ENCODE results near the gene TMEM63A.
"Not testable (repeated sequence)": the region's sequence is repeated elsewhere in the genome, so short reads cannot be mapped to it uniquely, and the experiment has no call there.

The TMEM63A gene

GRCh38 chr1:225825078-225825477 is 57.1 kb downstream of the TMEM63A start:
- Mint-ChIP-seq H3K36me3 (no peaks in the 10 kb centered on the region), H3K27me3 (peaks cover 2% of the 10 kb centered on the region), H3K27ac (no peak overlapping the region), H3K9me3 (no peaks in the 10 kb centered on the region), H3K4me1 (no peaks in the 10 kb centered on the region), H3K4me3 (no peak overlapping the region)
- no peak for ATAC-seq (ENCODE audit: low read depth)
- no peak for DNase-seq (ENCODE audit: low spot score in 2 of 2)

- no peak overlapping the region for H3K4me3 Mint-ChIP-seq
- ATAC-seq (ENCODE audit: low read depth) (no peak), DNase-seq (ENCODE audit: low spot score in 2 of 2) (no peak)
- H3K36me3 Mint-ChIP-seq = no peaks in the 10 kb centered on the region
- no peaks in the 10 kb centered on the region for H3K9me3 Mint-ChIP-seq
- peaks cover 2% of the 10 kb centered on the region for H3K27me3 Mint-ChIP-seq
- H3K4me1 Mint-ChIP-seq = no peaks in the 10 kb centered on the region
- H3K27ac Mint-ChIP-seq = no peak overlapping the region
These were observed 57.6 kb downstream of the TMEM63A start for GRCh38 chr1:225824533-225824941.

DNA sequence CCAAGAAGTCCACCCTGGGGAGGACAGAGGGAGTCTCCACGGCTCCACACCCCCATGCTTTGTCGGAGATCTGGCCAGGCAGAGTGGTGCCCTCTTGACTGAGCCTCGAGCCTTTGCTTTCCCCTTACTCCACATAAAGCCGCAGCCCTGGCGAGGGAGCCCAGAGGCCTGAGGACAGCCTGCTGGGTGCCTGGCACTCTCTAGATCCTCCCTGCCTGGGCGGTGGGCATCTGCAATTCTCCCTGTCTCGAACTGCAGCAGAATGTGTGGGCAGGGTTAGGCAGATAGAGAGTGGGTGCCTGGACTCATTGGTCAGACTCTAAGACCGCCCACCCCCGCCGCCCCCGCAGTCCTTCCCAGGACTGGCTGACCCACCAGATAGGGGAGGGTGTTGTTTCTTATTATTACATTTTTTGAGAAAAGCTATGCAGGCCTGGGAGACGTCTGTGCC is 58.3 kb downstream of the TMEM63A start:
- H3K4me3 Mint-ChIP-seq = no peak overlapping the region
- no peaks in the 10 kb centered on the region for H3K36me3 Mint-ChIP-seq
- no peaks in the 10 kb centered on the region for H3K4me1 Mint-ChIP-seq
- H3K27ac Mint-ChIP-seq = no peak overlapping the region
- ATAC-seq (ENCODE audit: low read depth) (no peak), DNase-seq (ENCODE audit: low spot score in 2 of 2) (no peak)
- peaks cover 2% of the 10 kb centered on the region for H3K27me3 Mint-ChIP-seq
- no peaks in the 10 kb centered on the region for H3K9me3 Mint-ChIP-seq

DNA sequence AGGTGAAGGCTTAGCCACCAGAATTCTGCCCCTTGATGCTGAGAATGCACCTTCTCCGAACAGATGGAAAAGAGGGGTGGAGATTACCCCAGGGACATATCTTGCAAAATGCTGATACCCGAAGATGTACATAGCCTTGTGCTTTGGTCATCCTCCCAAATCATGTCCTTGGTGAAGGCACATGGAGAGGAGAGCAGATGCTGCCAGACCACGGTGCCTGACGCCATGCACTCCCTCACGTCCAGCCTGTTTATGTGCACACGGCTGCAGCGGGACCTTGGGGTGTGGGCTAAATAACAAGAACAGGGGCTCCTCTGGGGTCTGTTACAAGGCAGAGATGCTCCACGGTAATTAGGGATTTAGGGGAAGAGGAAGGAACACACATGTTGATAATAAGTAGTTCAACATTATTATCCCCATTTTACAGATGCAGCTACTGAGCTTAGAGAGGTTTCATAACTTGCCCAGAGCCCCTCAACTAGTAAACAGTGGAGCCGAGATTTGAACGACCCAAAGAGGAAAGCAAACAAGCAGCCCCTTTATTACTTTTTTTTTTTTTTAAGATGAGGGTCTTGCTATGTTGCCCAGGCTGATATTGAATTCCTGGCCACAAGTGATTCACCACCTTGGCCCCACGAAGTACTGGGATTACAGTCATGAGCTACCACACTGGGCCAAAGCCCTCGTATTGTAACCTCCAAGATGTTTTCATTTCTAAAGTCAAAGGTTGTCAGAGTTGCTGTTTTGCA is 59.4 kb downstream of the TMEM63A start:
- no peak overlapping the region for H3K27ac Mint-ChIP-seq
- no peaks in the 10 kb centered on the region for H3K36me3 Mint-ChIP-seq
- no peaks in the 10 kb centered on the region for H3K4me1 Mint-ChIP-seq
- H3K27me3 Mint-ChIP-seq = peaks cover 2% of the 10 kb centered on the region
- H3K9me3 Mint-ChIP-seq = no peaks in the 10 kb centered on the region
- H3K4me3 Mint-ChIP-seq = no peak overlapping the region
- no peak for ATAC-seq (ENCODE audit: low read depth)
- no peak for DNase-seq (ENCODE audit: low spot score in 2 of 2)

GRCh38 chr1:225820522-225821120 is 61.6 kb downstream of the TMEM63A start:
- DNase-seq (ENCODE audit: low spot score in 2 of 2) = no peak
- peaks cover 2% of the 10 kb centered on the region for H3K27me3 Mint-ChIP-seq
- no peak for ATAC-seq (ENCODE audit: low read depth)
- H3K4me3 Mint-ChIP-seq = no peak overlapping the region
- H3K27ac Mint-ChIP-seq = no peak overlapping the region
- H3K36me3 Mint-ChIP-seq = no peaks in the 10 kb centered on the region
- no peaks in the 10 kb centered on the region for H3K4me1 Mint-ChIP-seq
- no peaks in the 10 kb centered on the region for H3K9me3 Mint-ChIP-seq

- Mint-ChIP-seq H3K27me3 (no peaks in the 10 kb centered on the region), H3K9me3 (no peaks in the 10 kb centered on the region), H3K27ac (no peak overlapping the region), H3K4me1 (no peaks in the 10 kb centered on the region), H3K36me3 (no peaks in the 10 kb centered on the region), H3K4me3 (no peak overlapping the region)
- ATAC-seq (ENCODE audit: low read depth) (no peak), DNase-seq (ENCODE audit: low spot score in 2 of 2) (no peak)
These were observed 62.6 kb downstream of the TMEM63A start for GRCh38 chr1:225819346-225820192.

DNA sequence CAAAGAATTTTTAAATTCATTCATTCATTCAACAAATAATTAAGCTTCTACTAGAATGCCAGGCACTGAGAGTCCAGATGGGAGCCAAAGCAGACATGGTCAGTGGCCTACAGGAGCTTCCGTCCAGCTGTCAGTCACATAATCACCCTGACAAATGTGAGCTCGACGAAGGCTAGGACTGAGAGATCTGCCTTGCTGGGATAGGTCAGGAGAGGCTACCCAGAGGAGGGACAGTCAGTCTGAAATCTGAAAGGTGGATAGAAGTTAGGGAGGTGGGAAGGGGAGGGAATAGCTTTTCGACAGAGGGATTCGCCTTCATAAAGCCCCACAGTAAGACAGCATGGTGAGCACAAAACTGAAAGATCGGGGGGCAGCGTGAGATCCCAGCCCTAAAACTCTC is 64.0 kb downstream of the TMEM63A start:
- Mint-ChIP-seq H3K27me3 (no peaks in the 10 kb centered on the region), H3K36me3 (no peaks in the 10 kb centered on the region), H3K4me1 (no peaks in the 10 kb centered on the region), H3K9me3 (no peaks in the 10 kb centered on the region), H3K27ac (no peak overlapping the region), H3K4me3 (no peak overlapping the region)
- ATAC-seq (ENCODE audit: low read depth) (no peak), DNase-seq (ENCODE audit: low spot score in 2 of 2) (no peak)

DNA sequence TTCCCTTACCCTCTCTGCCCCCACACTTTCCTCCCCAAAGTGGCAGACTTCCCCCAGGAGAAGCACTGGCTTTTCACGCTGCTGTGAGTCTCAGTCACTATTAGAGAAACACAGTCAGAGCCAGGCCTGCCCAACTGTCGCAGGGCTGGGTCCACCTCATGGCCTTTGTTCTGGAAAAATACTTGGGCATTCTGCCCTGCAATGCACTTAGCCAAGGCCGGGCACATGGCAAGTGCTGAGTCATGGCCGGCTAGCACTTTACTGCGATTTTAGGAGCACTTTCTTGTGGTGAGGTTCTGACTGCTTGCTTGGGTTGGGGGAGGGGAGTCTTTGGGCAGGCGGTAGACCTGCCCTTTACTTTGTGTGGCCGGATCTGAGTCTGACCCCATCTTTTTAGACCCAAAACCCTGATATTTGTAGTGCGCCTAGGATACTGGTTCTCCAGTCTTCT is 64.5 kb downstream of the TMEM63A start:
- H3K4me1 Mint-ChIP-seq = peaks cover 3% of the 10 kb centered on the region
- no peak overlapping the region for H3K4me3 Mint-ChIP-seq
- DNase-seq (ENCODE audit: low spot score in 2 of 2) = no peak
- no peak for ATAC-seq (ENCODE audit: low read depth)
- H3K27me3 Mint-ChIP-seq = no peaks in the 10 kb centered on the region
- no peaks in the 10 kb centered on the region for H3K36me3 Mint-ChIP-seq
- no peak overlapping the region for H3K27ac Mint-ChIP-seq
- H3K9me3 Mint-ChIP-seq = no peaks in the 10 kb centered on the region

- no peaks in the 10 kb centered on the region for H3K36me3 Mint-ChIP-seq
These were observed 65.3 kb downstream of the TMEM63A start for GRCh38 chr1:225816643-225817538.

GRCh38 chr1:225815526-225816178 is 66.5 kb downstream of the TMEM63A start:
- Mint-ChIP-seq H3K4me3 (no peak overlapping the region), H3K36me3 (no peaks in the 10 kb centered on the region), H3K27me3 (no peaks in the 10 kb centered on the region), H3K27ac (no peak overlapping the region), H3K9me3 (no peaks in the 10 kb centered on the region), H3K4me1 (peaks cover 6% of the 10 kb centered on the region)
- DNase-seq (ENCODE audit: low spot score in 2 of 2) (no peak), ATAC-seq (ENCODE audit: low read depth) (no peak)

More at GRCh38 chr1:225816643-225817538, 65.3 kb downstream of the TMEM63A start:
- no peak for DNase-seq (ENCODE audit: low spot score in 2 of 2)
- ATAC-seq (ENCODE audit: low read depth) = no peak
- H3K27me3 Mint-ChIP-seq = no peaks in the 10 kb centered on the region
- H3K27ac Mint-ChIP-seq = no peak overlapping the region
- no peak overlapping the region for H3K4me3 Mint-ChIP-seq
- H3K9me3 Mint-ChIP-seq = no peaks in the 10 kb centered on the region
- peaks cover 3% of the 10 kb centered on the region for H3K4me1 Mint-ChIP-seq

DNA sequence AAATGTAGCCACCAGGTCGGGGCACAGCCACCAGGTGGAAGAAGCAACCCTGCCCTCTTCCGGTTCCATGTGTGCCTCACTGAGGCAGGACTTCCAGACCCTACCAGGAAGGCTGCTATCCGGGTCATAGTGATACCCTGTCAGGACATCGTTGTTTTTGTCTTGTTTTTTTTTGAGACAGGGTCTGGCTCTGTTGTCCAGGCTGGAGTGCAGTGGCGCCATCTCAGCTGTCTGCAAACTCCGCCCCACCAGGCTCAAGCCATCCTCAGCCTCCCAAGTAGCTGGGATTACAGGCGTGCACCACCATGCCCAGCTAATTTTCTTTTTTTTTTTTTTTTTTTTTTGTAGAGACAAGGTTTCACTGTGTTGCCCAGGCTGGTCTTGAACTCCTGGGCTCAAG is 67.1 kb downstream of the TMEM63A start:
- ATAC-seq (ENCODE audit: low read depth); H3K27me3 Mint-ChIP-seq; H3K27ac Mint-ChIP-seq; H3K9me3 Mint-ChIP-seq; H3K36me3 Mint-ChIP-seq; H3K4me3 Mint-ChIP-seq; DNase-seq (ENCODE audit: low spot score in 2 of 2): not testable (repeated sequence)
- H3K4me1 Mint-ChIP-seq = peaks cover 10% of the 10 kb centered on the region

DNA sequence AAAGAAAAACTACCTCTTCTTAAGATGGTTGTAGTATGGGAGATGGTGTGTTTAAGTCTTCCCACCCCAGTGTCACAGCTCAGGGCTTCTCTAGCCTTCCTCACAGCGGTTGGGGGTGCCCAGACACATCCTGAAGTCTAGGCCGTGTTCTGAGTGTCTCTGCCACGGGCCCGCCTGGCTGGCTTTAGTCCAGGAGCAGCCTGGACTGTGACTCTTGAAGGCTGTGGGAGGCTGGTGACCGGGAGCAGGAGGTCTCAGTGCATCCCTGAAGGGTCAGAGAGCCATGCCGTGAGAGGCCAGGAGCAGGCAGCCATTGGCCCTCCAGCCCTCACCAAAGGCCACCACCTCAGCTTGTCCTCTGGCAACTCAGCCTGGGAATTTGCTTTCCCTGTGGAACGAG is 67.8 kb downstream of the TMEM63A start:
- no peak for ATAC-seq (ENCODE audit: low read depth)
- Mint-ChIP-seq H3K4me3 (no peak overlapping the region), H3K9me3 (no peaks in the 10 kb centered on the region), H3K36me3 (no peaks in the 10 kb centered on the region), H3K27ac (no peak overlapping the region), H3K4me1 (peaks cover 10% of the 10 kb centered on the region), H3K27me3 (peaks cover 2% of the 10 kb centered on the region)
- no peak for DNase-seq (ENCODE audit: low spot score in 2 of 2)

Measured in memory B cell (primary cell).